GM12875 (cell line): ENCODE measurements around the gene CRB3.

ENCODE experiments used
- H3K4me3 ChIP-seq: one replicate; pipeline ENCODE4 v1.5.1; 2011; ENCODE audit warnings: low read depth, low read length, control low read depth
- TF ChIP-seq, protein P1 (sequence below): IDR thresholded peaks from 2 replicates; pipeline ENCODE4 v1.5.1; 2011; ENCODE audit warnings: low read depth, mild to moderate bottlenecking, control low read depth, inconsistent platforms, low read length, moderate library complexity, borderline replicate concordance; ENCODE audit not compliant: insufficient read depth

CRB3 gene

DNA sequence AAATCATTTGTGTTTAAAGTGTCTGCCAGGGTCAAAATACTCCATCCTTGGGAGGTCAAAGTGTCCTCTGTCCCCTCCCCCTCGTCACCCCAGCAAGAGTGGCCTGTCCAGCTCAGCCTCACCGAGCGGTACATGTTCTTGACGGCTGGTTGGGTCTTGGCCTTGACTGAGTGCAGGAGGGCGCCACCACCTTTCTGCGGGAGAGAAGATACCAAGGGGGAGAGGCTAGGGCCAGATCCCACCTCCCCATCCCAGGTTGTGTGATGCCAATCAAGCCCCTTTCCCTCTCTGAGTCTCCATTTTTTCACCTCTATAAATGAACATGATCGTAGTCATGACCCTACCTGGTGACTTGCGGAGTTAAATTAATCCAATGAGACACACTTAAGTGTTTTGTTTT is 6.1 kb downstream of the CRB3 start:
- no peak overlapping the region for H3K4me3 ChIP-seq
- TF ChIP-seq, protein P1, sequence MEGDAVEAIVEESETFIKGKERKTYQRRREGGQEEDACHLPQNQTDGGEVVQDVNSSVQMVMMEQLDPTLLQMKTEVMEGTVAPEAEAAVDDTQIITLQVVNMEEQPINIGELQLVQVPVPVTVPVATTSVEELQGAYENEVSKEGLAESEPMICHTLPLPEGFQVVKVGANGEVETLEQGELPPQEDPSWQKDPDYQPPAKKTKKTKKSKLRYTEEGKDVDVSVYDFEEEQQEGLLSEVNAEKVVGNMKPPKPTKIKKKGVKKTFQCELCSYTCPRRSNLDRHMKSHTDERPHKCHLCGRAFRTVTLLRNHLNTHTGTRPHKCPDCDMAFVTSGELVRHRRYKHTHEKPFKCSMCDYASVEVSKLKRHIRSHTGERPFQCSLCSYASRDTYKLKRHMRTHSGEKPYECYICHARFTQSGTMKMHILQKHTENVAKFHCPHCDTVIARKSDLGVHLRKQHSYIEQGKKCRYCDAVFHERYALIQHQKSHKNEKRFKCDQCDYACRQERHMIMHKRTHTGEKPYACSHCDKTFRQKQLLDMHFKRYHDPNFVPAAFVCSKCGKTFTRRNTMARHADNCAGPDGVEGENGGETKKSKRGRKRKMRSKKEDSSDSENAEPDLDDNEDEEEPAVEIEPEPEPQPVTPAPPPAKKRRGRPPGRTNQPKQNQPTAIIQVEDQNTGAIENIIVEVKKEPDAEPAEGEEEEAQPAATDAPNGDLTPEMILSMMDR: no peak

DNA sequence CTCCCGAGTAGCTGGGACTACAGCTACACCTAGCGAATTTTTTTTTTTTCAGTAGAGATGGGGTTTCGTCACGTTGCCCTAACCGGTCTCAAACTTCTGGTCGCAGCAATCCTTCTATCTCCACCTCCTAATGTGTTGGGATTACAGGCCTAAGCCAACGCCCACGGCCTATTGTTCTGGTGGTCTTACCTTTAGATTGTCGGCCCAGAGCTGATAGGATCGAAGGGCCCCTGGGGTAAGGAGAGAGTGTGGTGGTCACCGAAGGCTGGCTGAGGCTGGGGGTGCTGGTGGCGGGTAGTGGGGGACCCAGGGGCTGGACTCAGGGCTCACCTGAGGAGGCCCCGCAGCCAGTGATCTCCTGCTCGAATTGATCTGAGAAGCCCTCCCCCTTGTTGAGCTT is 7.0 kb downstream of the CRB3 start:
- H3K4me3 ChIP-seq: no peak overlapping the region
- TF ChIP-seq, protein P1: no peak

DNA sequence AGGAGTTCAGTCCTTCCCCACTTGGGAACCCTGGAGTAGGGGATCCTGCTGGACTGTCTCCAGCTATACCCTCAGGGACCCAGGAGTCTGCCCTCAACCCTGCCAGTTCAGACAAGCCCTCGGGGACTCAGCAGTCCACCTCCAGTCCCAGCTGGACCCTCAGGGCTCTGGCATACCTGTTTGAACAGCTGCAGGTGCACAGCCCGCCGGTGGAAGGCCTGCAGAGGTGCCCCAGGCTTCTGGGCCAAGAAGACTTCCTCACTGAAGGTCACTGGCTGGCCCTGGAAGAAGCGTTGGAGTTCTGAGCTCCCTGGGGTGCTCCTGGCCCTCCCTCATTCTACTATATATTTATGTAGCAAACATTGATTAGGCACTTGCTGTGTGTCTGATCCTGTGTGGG is 8.6 kb downstream of the CRB3 start:
- TF ChIP-seq, protein P1: no peak
- H3K4me3 ChIP-seq: no peak overlapping the region

DNA sequence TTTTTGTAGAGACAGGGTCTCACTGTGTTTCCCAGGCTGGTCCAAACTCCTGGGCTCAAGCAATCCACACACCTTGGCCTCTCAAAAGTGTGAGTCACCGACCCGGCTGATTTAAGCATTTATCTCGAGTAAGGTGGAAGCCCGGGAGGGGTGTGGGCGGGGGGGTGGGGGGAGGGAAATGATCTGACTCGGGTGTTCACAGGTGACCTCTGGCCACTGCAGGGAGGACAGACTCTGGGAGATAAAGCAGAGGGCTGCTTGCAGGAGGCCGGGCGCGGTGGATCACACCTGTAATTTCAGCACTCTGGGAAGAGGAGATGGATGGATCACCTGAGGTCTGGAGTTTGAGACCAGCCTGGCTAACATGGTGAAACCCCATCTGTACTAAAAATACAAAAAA is 9.6 kb downstream of the CRB3 start:
- TF ChIP-seq, protein P1: no peak

DNA sequence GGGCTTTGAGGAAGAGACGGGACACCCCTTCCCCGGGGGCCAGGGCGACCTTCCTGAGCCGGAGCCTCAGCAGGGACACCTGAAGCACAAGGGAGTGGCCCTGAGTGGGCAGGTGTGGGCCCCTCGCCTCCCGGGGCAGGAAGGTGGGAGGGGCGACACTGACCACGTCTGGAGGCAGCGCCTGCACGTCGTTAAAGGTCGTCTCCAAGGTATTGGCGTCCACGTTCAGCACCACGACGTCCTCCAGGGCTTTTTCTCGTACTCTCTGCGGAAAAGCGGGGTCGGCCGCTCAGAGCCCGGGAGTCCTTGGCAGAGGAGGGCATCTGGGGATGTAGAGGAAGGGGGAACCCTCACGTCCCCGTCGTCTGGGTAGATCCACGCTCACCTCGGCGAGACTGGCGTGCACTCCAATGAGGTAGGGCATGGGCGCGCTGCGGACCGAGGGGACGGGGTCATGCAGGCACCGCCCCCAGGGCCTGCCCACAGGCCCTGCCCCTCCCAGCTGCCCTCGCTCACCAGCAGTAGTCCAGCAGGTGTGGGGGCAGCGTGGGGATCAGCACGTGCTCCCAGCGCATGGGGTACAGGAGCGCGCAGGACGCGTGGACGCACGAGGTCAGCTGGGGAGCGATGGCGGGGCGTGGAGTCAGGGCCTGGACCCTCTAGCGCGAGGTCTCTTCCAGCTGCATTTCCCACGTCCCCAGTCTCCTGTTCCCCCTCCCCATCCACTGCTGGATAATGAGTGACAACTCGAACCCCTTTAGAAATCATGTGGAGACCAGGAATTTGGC is 11.4 kb downstream of the CRB3 start:
- H3K4me3 ChIP-seq: no peak overlapping the region
- TF ChIP-seq, protein P1: no peak

More for the DNA sequence above, 9.6 kb downstream of the CRB3 start:
- H3K4me3 ChIP-seq: no peak overlapping the region

DNA sequence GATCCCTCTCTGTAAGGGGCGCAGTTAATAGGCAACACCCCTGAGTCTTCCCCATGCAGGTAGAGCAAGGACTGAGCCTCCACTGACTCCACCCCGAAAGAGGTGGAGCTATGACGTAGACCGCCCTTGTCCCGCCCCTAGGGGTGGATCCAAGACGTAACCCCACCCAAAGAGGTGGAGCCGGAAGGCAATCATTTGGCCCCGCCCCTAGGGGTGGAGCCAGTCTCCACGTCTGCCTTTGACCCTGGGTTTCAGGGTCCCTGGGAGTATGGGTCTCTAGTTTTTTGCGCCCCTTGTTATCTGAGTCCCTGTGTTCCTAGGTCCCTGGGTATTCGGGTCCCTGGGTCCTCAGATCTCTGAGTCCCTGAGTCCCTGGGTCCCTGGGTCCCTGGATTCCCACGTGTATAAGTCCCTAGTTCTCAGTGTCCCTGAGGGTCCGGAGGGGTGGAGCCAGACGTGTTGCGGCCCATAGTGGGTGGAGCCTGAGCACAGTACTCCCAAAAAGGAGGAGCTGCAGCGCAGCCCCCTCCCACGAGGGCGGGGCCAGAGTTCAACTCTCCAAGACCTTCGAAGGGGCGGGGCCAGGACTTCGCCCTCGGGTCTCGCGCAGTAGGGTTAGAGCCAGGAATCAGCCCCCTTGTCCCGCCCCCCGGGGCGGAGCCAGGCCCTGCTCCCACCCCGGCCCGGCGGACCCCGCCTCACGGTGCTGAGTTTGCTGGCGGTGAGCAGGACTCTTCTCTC is 12.3 kb downstream of the CRB3 start:
- TF ChIP-seq, protein P1: no peak
- H3K4me3 ChIP-seq: no peak overlapping the region

DNA sequence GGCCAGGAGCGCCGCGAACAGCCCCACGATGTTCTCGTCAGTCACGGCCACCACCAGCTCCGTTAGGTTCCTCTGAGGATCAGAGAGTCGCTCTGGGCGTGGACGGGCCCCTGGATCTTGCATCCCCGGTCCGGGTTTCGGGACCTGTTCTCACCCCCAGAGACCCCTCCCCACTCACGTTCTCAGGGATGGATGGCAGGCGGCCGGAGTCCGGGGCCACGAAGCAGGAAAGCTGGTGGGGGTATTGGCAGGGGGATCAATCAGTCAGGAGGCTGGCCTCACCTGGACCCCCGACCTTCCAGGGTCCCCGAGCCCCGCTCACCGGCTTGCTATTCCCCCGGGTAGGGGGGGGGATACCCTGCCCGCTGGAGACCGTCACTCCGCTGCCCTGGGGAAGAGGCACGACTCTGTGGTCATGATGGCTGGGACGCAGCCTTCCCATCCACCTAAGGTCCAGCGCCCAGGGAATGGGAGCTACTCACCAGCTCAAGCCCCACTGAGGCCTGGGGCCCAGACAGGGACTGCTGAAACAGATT is 12.9 kb downstream of the CRB3 start:
- H3K4me3 ChIP-seq: no peak overlapping the region
- TF ChIP-seq, protein P1: no peak
